H1 (cell line): ENCODE measurements around the gene GALNT11.

Experiments
- ATF3 ChIP-seq: IDR thresholded peaks from 2 replicates; pipeline ENCODE4 v1.6.1; 2011; ENCODE audit warnings: low read depth, mild to moderate bottlenecking, low read length; ENCODE audit not compliant: insufficient read depth
- CEBPB ChIP-seq: IDR thresholded peaks from 2 replicates; pipeline ENCODE4 v1.6.1; 2012; ENCODE audit warnings: low read depth, low read length
- CTCF ChIP-seq, 3 experiments: IDR thresholded peaks; 1 replicate in 2 of 3; 2 replicates in 1 of 3; pipeline versions ENCODE4 v1.5.1 to v1.6.1; 2011; ENCODE audit warnings: low read length in 3 of 3, mild to moderate bottlenecking in 3 of 3, inconsistent platforms in 2 of 3, low read depth in 1 of 3, moderate library complexity in 1 of 3; ENCODE audit not compliant: insufficient read depth in 1 of 3; ENCODE audit errors: control extremely low read depth in 1 of 3
- EP300 ChIP-seq, 2 experiments: IDR thresholded peaks; 1 replicate in 1 of 2; 2 replicates in 1 of 2; pipeline ENCODE4 v1.6.1; 2011 to 2012; ENCODE audit warnings: low read depth in 2 of 2, low read length in 2 of 2, mild to moderate bottlenecking in 2 of 2, borderline replicate concordance in 1 of 2, inconsistent platforms in 1 of 2, moderate library complexity in 1 of 2
- JUN ChIP-seq: IDR thresholded peaks from 2 replicates; pipeline ENCODE4 v1.6.1; 2011; ENCODE audit warnings: low read depth, mild to moderate bottlenecking, improper control_type of control experiment, low read length
- KDM5A ChIP-seq: fragments of 200-600 bp; IDR thresholded peaks from 2 replicates; pipeline ENCODE4 v1.7.1; 2012; ENCODE audit warnings: mild to moderate bottlenecking, low read length, inconsistent platforms, mixed read lengths
- POLR2AphosphoS5 ChIP-seq: IDR thresholded peaks from 2 replicates; pipeline ENCODE4 v1.6.1; 2011; ENCODE audit warnings: low read depth, low read length
- RAD21 ChIP-seq, 2 experiments: IDR thresholded peaks in 1 of 2; conservative IDR thresholded peaks in 1 of 2; 2 replicates each; pipeline ENCODE4 v1.6.1; 2011; ENCODE audit warnings: low read depth in 2 of 2, low read length in 2 of 2, improper control_type of control experiment in 1 of 2, inconsistent platforms in 1 of 2, mild to moderate bottlenecking in 1 of 2, moderate library complexity in 1 of 2
- SIN3A ChIP-seq, 2 experiments: IDR thresholded peaks in 1 of 2; conservative IDR thresholded peaks in 1 of 2; 2 replicates each; pipeline ENCODE4 v1.6.1; 2011 to 2012; ENCODE audit warnings: low read length in 2 of 2, improper control_type of control experiment in 1 of 2, low read depth in 1 of 2, mild to moderate bottlenecking in 1 of 2
- TCF12 ChIP-seq: IDR thresholded peaks from 2 replicates; pipeline ENCODE4 v1.6.1; 2011; ENCODE audit warnings: low read depth, mild to moderate bottlenecking, low read length

- TF ChIP-seq SIN3A (conservative IDR thresholded peaks at IDR 0.05 in 1 of 2, IDR thresholded peaks at IDR 0.05 in 1 of 2; ENCODE audit: low read depth in 1 of 2, low read length in 2 of 2) (no peak), CEBPB (no peak), CTCF (IDR thresholded peaks at IDR 0.05; ENCODE audit: control extremely low read depth in 1 of 3, insufficient read depth in 1 of 3, low read depth in 1 of 3, low read length in 3 of 3) (no peak), JUN (no peak), ATF3 (no peak), TCF12 (no peak), EP300 (IDR thresholded peaks at IDR 0.05; ENCODE audit: borderline replicate concordance in 1 of 2, low read depth in 2 of 2, low read length in 2 of 2) (no peak), POLR2AphosphoS5 (no peak), KDM5A (no peak), RAD21 (IDR thresholded peaks at IDR 0.05 in 1 of 2, conservative IDR thresholded peaks at IDR 0.05 in 1 of 2; ENCODE audit: low read depth in 2 of 2, low read length in 2 of 2) (no peak)
Measured at GRCh38 chr7:152050547-152050971, 25.1 kb downstream of the GALNT11 start.
